K562 (cell line): Measurements from ENCODE around the gene YBEY. TPM values are rescaled to one million over a fixed set of nuclear protein-coding genes. Genes with fewer than 3 reads are reported as not detected.
A peak's percentile ranks its signal among the peaks of the same experiment; 100 is the strongest.

Experiments used
- ATF1 ChIP-seq, 2 experiments: fragments of 450-650 bp in 1 of 2; IDR thresholded peaks; 2 replicates each; pipeline ENCODE4 v1.6.1; 2016; ENCODE audit warnings: missing compliant biosample characterization in 1 of 2, missing genetic modification characterization in 1 of 2
- BCOR ChIP-seq: fragments of 450-650 bp; IDR thresholded peaks from 2 replicates; pipeline ENCODE4 v1.6.1; 2016
- CHD4 ChIP-seq: fragments of 200-600 bp; sonication (generic); IDR thresholded peaks from 3 replicates; pipeline ENCODE4 v1.6.1; 2012; ENCODE audit warnings: low read depth, mild to moderate bottlenecking, mixed read lengths, low read length, inconsistent platforms; ENCODE audit not compliant: insufficient read depth, insufficient replicate concordance, poor library complexity, severe bottlenecking
- CREBBP ChIP-seq: IDR thresholded peaks from one replicate; pipeline ENCODE4 v1.6.1; 2012; ENCODE audit warnings: low read depth, mild to moderate bottlenecking, control low read depth, inconsistent platforms, low read length
- ELF4 ChIP-seq: fragments of 450-650 bp; formaldehyde crosslinking; IDR thresholded peaks from 2 replicates; pipeline ENCODE4 v1.4.0; 2022; ENCODE audit warnings: missing genetic modification characterization
- ETV5 ChIP-seq: sonication (generic); formaldehyde crosslinking; IDR thresholded peaks from 2 replicates; pipeline ENCODE4 v1.4.0; 2020; ENCODE audit warnings: low read depth, mild to moderate bottlenecking, missing genetic modification reagents
- JUND ChIP-seq, 2 experiments: IDR thresholded peaks; 2 replicates in 1 of 2; 3 replicates in 1 of 2; pipeline ENCODE4 v1.6.1; 2011; ENCODE audit warnings: borderline replicate concordance in 2 of 2, low read depth in 2 of 2, low read length in 2 of 2, improper control_type of control experiment in 1 of 2, missing biosample characterization in 1 of 2, missing genetic modification characterization in 1 of 2, missing genetic modification reagents in 1 of 2
- KAT2B ChIP-seq: IDR thresholded peaks from one replicate; pipeline ENCODE4 v1.6.1; 2012; ENCODE audit warnings: low read depth, mild to moderate bottlenecking, control low read depth, inconsistent platforms, low read length, moderate library complexity
- KDM2B ChIP-seq: fragments of 250-450 bp; sonication (Bioruptor Pico); IDR thresholded peaks from 2 replicates; pipeline ENCODE4 v1.8.0; 2021; ENCODE audit warnings: mild to moderate bottlenecking, moderate library complexity
- MTA2 ChIP-seq: fragments of 450-650 bp; IDR thresholded peaks from 2 replicates; pipeline ENCODE4 v1.6.1; 2016; ENCODE audit warnings: low read depth
- MTA3 ChIP-seq: fragments of 450-650 bp; formaldehyde crosslinking; IDR thresholded peaks from 2 replicates; pipeline ENCODE4 v1.6.1; 2017; ENCODE audit warnings: mild to moderate bottlenecking, borderline replicate concordance
- NCOR1 ChIP-seq: fragments of 450-650 bp; IDR thresholded peaks from 2 replicates; pipeline ENCODE4 v1.6.1; 2016; ENCODE audit warnings: mild to moderate bottlenecking, moderate library complexity
- NFATC3 ChIP-seq: fragments of 450-650 bp; IDR thresholded peaks from 2 replicates; pipeline ENCODE4 v1.6.1; 2017; ENCODE audit warnings: mild to moderate bottlenecking
- NFXL1 ChIP-seq: fragments of 450-650 bp; formaldehyde crosslinking; IDR thresholded peaks from 2 replicates; pipeline ENCODE4 v1.4.0; 2021; ENCODE audit warnings: mild to moderate bottlenecking
- NR4A1 ChIP-seq, 2 experiments: fragments of 250-450 bp in 1 of 2; fragments of 450-650 bp in 1 of 2; sonication (Bioruptor Pico) in 1 of 2; IDR thresholded peaks; 2 replicates each; pipeline versions ENCODE4 v1.4.0 to v1.6.1; 2016 to 2020; ENCODE audit warnings: mild to moderate bottlenecking in 2 of 2, missing compliant biosample characterization in 1 of 2, missing genetic modification characterization in 1 of 2, moderate library complexity in 1 of 2
- POLR2A ChIP-seq: fragments of 450-650 bp; conservative IDR thresholded peaks from 2 replicates; pipeline ENCODE4 v1.6.1; 2016
- RBBP5 ChIP-seq: fragments of 200-600 bp; sonication (generic); IDR thresholded peaks from 2 replicates; pipeline ENCODE4 v1.6.1; 2012; ENCODE audit warnings: borderline replicate concordance, mild to moderate bottlenecking, low read length, control low read depth, inconsistent platforms; ENCODE audit not compliant: insufficient read depth, poor library complexity, severe bottlenecking
- SIRT6 ChIP-seq: IDR thresholded peaks from one replicate; pipeline ENCODE4 v1.6.1; 2012; ENCODE audit warnings: low read depth, mild to moderate bottlenecking, control low read depth, inconsistent platforms, low read length, moderate library complexity
- SMAD2 ChIP-seq: fragments of 150-350 bp; IDR thresholded peaks from 2 replicates; pipeline ENCODE4 v1.6.1; 2014; ENCODE audit warnings: low read depth, mild to moderate bottlenecking, low read length
- SRSF9 ChIP-seq: fragments of 200-400 bp; formaldehyde crosslinking; IDR thresholded peaks from 2 replicates; pipeline ENCODE4 v1.6.1; 2017; ENCODE audit warnings: low read depth, low read length, borderline replicate concordance
- STAT5A ChIP-seq: IDR thresholded peaks from 2 replicates; pipeline ENCODE4 v1.6.1; 2012; ENCODE audit warnings: low read length, inconsistent platforms, borderline replicate concordance
- ZNF197 ChIP-seq: fragments of 200-800 bp; sonication (Bioruptor generic); IDR thresholded peaks from 2 replicates; pipeline ENCODE4 v1.6.1; 2016; ENCODE audit warnings: low read depth, missing genetic modification characterization, missing compliant biosample characterization
- ZNF445 ChIP-seq: fragments of 250-450 bp; sonication (Bioruptor Pico); IDR thresholded peaks from 2 replicates; pipeline ENCODE4 v1.4.0; 2020; ENCODE audit warnings: low read depth, mild to moderate bottlenecking, moderate library complexity
- polyA plus RNA-seq, 8 experiments: library from polyadenylated mRNA; depleted of rRNA in 4 of 8; stranded (reverse) in 5 of 8; unstranded in 3 of 8; fragments of >200 nt; fragmentation: Nextera tagmentation in 2 of 8; fragmentation: Illumina TruSeq in 1 of 8; extraction: Ambion mirVana in 2 of 8; extraction: Trizol in 1 of 8; gene quantifications; 2 replicates each; pipeline versions ENCODE4 v1.2.1 to v1.2.3, GENCODE V29; 2011 to 2014; ENCODE audit warnings: inconsistent platforms in 1 of 8, missing spikeins in 1 of 8
- total RNA-seq, 7 experiments: library from RNA; depleted of rRNA in 6 of 7; stranded (reverse); fragments of >200 nt in 6 of 7; fragmentation: Illumina TruSeq in 2 of 7; extraction: Trizol in 2 of 7; gene quantifications; 2 replicates each; pipeline versions ENCODE4 v1.2.1 to v1.2.3, GENCODE V29; 2011 to 2021; ENCODE audit warnings: low replicate concordance in 1 of 7
- TF ChIP-seq, protein P1 (sequence below): fragments of 150-350 bp; conservative IDR thresholded peaks from 2 replicates; pipeline ENCODE4 v1.6.1; 2014; ENCODE audit warnings: low read length
- TF ChIP-seq, protein P2 (sequence below): fragments of 250-450 bp; sonication (Bioruptor Pico); IDR thresholded peaks from 2 replicates; pipeline ENCODE4 v1.5.0; 2020; ENCODE audit warnings: mild to moderate bottlenecking, borderline replicate concordance

Gene YBEY
- total and polyA plus RNA-seq, 9 of the 15 experiments (the other 6 are each of a cell fraction or from before 2014, with no cell fraction given), result 6.4 to 28.0 (median 12.4) TPM

- TF ChIP-seq, protein P1, sequence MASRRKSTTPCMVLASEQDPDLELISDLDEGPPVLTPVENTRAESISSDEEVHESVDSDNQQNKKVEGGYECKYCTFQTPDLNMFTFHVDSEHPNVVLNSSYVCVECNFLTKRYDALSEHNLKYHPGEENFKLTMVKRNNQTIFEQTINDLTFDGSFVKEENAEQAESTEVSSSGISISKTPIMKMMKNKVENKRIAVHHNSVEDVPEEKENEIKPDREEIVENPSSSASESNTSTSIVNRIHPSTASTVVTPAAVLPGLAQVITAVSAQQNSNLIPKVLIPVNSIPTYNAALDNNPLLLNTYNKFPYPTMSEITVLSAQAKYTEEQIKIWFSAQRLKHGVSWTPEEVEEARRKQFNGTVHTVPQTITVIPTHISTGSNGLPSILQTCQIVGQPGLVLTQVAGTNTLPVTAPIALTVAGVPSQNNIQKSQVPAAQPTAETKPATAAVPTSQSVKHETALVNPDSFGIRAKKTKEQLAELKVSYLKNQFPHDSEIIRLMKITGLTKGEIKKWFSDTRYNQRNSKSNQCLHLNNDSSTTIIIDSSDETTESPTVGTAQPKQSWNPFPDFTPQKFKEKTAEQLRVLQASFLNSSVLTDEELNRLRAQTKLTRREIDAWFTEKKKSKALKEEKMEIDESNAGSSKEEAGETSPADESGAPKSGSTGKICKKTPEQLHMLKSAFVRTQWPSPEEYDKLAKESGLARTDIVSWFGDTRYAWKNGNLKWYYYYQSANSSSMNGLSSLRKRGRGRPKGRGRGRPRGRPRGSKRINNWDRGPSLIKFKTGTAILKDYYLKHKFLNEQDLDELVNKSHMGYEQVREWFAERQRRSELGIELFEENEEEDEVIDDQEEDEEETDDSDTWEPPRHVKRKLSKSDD, result no peak
- TF ChIP-seq CHD4, result no peak
- TF ChIP-seq STAT5A, result peak; percentile 27; the same call in 1 of the 2 replicates
- TF ChIP-seq SMAD2, result no peak
- TF ChIP-seq, protein P2, sequence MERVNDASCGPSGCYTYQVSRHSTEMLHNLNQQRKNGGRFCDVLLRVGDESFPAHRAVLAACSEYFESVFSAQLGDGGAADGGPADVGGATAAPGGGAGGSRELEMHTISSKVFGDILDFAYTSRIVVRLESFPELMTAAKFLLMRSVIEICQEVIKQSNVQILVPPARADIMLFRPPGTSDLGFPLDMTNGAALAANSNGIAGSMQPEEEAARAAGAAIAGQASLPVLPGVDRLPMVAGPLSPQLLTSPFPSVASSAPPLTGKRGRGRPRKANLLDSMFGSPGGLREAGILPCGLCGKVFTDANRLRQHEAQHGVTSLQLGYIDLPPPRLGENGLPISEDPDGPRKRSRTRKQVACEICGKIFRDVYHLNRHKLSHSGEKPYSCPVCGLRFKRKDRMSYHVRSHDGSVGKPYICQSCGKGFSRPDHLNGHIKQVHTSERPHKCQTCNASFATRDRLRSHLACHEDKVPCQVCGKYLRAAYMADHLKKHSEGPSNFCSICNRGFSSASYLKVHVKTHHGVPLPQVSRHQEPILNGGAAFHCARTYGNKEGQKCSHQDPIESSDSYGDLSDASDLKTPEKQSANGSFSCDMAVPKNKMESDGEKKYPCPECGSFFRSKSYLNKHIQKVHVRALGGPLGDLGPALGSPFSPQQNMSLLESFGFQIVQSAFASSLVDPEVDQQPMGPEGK (CRISPR knock-in tag), result no peak
- TF ChIP-seq ZNF445, result no peak
- no peak for TF ChIP-seq SRSF9
- TF ChIP-seq ETV5 (CRISPR knock-in tag), result peak; percentile 90
- peak; percentile 67 for TF ChIP-seq NCOR1
- TF ChIP-seq ATF1 (CRISPR knock-in tag; IDR thresholded peaks at IDR 0.05), result no peak
- no peak for TF ChIP-seq ATF1 (tag; IDR thresholded peaks at IDR 0.05)
- peak; percentile 40; the same call in 1 of the 2 replicates for TF ChIP-seq BCOR
- 0 out of 2 replicates have a peak, but pooled peaks have one; percentile 29 for TF ChIP-seq JUND (IDR thresholded peaks at IDR 0.05; ENCODE audit: borderline replicate concordance, low read depth, low read length)
- peak; percentile 32; the same call in 1 of the 3 replicates for TF ChIP-seq JUND (tag; IDR thresholded peaks at IDR 0.05; ENCODE audit: borderline replicate concordance, low read depth, low read length)
- TF ChIP-seq ELF4 (CRISPR knock-in tag), result peak; percentile 50; the same call in 1 of the 2 replicates
- TF ChIP-seq KDM2B, result no peak
- peak; percentile 46 for TF ChIP-seq POLR2A
- peak; percentile 56 for TF ChIP-seq MTA2
- no peak for TF ChIP-seq CREBBP
- TF ChIP-seq KAT2B, result no peak
- no peak for TF ChIP-seq ZNF197 (CRISPR knock-in tag)
- TF ChIP-seq SIRT6, result no peak
- TF ChIP-seq NR4A1 (CRISPR knock-in tag; IDR thresholded peaks at IDR 0.05), result no peak
- TF ChIP-seq NR4A1 (tag; IDR thresholded peaks at IDR 0.05), result no peak; the same call in 1 of the 2 replicates
- peak; percentile 81; the same call in 1 of the 2 replicates for TF ChIP-seq MTA3
- peak; percentile 50 for TF ChIP-seq RBBP5
- no peak for TF ChIP-seq NFXL1 (CRISPR knock-in tag)
- TF ChIP-seq NFATC3, result no peak
These were observed 8.6 kb downstream of the YBEY start (continued) for GRCh38 chr21:46294647-46295176.
